OCI-LY3 (cell line): ENCODE data around the gene PERCC1.

Source experiments
- EZH2phosphoT487 ChIP-seq: fragments of 200-600 bp; shearing (Covaris generic); IDR thresholded peaks from 2 replicates; pipeline ENCODE4 v1.6.1; 2018; ENCODE audit warnings: antibody characterized with exemption, mixed run types, low read depth
- TF ChIP-seq, protein P1 (sequence below): fragments of 200-600, 300-600 bp; sonication (generic); IDR thresholded peaks from 2 replicates; pipeline ENCODE4 v1.5.1; 2014; ENCODE audit warnings: antibody characterized with exemption, low read length, low read depth

DNA sequence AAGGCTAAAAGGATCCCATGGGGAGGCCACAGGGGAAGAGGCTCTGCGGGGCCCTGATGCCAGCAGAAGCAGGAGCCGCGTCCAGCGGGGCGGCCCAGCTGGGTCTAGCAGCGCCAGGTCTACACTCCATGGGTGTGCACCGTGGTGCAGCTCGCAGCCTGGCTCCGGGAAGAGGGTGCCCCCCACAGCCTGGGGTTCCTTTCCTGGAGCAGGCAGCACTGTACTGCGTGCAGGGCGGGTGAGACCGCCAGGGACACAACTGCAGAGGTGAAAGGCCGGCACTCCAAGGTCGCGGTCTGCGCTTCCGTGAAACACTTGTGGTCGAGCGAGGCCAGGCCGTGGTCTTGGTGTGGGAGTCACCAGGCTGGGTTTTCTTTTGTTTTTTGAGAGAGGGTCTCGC is 20.0 kb downstream of the PERCC1 start:
- TF ChIP-seq, protein P1, sequence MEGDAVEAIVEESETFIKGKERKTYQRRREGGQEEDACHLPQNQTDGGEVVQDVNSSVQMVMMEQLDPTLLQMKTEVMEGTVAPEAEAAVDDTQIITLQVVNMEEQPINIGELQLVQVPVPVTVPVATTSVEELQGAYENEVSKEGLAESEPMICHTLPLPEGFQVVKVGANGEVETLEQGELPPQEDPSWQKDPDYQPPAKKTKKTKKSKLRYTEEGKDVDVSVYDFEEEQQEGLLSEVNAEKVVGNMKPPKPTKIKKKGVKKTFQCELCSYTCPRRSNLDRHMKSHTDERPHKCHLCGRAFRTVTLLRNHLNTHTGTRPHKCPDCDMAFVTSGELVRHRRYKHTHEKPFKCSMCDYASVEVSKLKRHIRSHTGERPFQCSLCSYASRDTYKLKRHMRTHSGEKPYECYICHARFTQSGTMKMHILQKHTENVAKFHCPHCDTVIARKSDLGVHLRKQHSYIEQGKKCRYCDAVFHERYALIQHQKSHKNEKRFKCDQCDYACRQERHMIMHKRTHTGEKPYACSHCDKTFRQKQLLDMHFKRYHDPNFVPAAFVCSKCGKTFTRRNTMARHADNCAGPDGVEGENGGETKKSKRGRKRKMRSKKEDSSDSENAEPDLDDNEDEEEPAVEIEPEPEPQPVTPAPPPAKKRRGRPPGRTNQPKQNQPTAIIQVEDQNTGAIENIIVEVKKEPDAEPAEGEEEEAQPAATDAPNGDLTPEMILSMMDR: no peak
- no peak for TF ChIP-seq EZH2phosphoT487
